Loucy (cell line): ENCODE measurements around the gene AMY2A.
"Not testable (repeated sequence)": the region's sequence is repeated elsewhere in the genome, so short reads cannot be mapped to it uniquely, and the experiment has no call there.

Source experiments
- H2AFZ ChIP-seq: fragments of 200-600 bp; sonication (generic); 2 replicates; pipeline ENCODE4 v1.6.0; 2016; ENCODE audit warnings: antibody characterized with exemption, mild to moderate bottlenecking, low read length, moderate library complexity
- H3F3A ChIP-seq: fragments of 200-600 bp; 2 replicates; pipeline ENCODE4 v1.6.0; 2016; ENCODE audit warnings: antibody characterized with exemption, low read depth, mild to moderate bottlenecking
- H3K27me3 ChIP-seq: fragments of 200-600 bp; sonication (generic); 2 replicates; pipeline ENCODE4 v1.6.1; 2014; ENCODE audit warnings: low read length, mild to moderate bottlenecking; ENCODE audit not compliant: insufficient read depth, poor library complexity, severe bottlenecking
- H3K36me3 ChIP-seq: fragments of 200-600 bp; sonication (generic); 2 replicates; pipeline ENCODE4 v1.6.1; 2016; ENCODE audit warnings: low read length; ENCODE audit not compliant: insufficient read depth
- H3K4me1 ChIP-seq: fragments of 200-600 bp; sonication (generic); 2 replicates; pipeline ENCODE4 v1.5.1; 2014; ENCODE audit warnings: low read length, mild to moderate bottlenecking; ENCODE audit not compliant: insufficient read depth, poor library complexity, severe bottlenecking
- H3K4me2 ChIP-seq: fragments of 200-600 bp; sonication (generic); 2 replicates; pipeline ENCODE4 v1.6.0; 2014; ENCODE audit warnings: antibody characterized with exemption, low read length, low read depth, mild to moderate bottlenecking; ENCODE audit not compliant: poor library complexity, severe bottlenecking
- H3K4me3 ChIP-seq: fragments of 200-600 bp; sonication (generic); 2 replicates; pipeline ENCODE4 v1.5.1; 2014; ENCODE audit warnings: low read length, mild to moderate bottlenecking, mixed read lengths; ENCODE audit not compliant: poor library complexity, severe bottlenecking
- H3K79me2 ChIP-seq: fragments of 200-600 bp; sonication (generic); 2 replicates; pipeline ENCODE4 v1.6.1; 2014; ENCODE audit warnings: low read length; ENCODE audit not compliant: insufficient read depth
- H3K9ac ChIP-seq: fragments of 200-600 bp; sonication (generic); 2 replicates; pipeline ENCODE4 v1.6.0; 2014; ENCODE audit warnings: mild to moderate bottlenecking, low read depth, low read length, moderate library complexity; ENCODE audit not compliant: poor library complexity, severe bottlenecking
- H3K9me2 ChIP-seq: fragments of 200-600 bp; sonication (generic); replicated peaks from 2 replicates; pipeline ENCODE4 v1.6.1; 2016; ENCODE audit warnings: low read depth, low read length, mixed read lengths
- H3K9me3 ChIP-seq: fragments of 200-600 bp; sonication (generic); 2 replicates; pipeline ENCODE4 v1.6.1; 2014; ENCODE audit warnings: mild to moderate bottlenecking, antibody characterized with exemption, low read length, low read depth; ENCODE audit not compliant: insufficient read depth
- H4K20me1 ChIP-seq: fragments of 200-600 bp; sonication (generic); 2 replicates; pipeline ENCODE4 v1.6.0; 2014; ENCODE audit warnings: antibody characterized with exemption, low read length, mild to moderate bottlenecking; ENCODE audit not compliant: insufficient read depth, poor library complexity, severe bottlenecking

The AMY2A gene

GRCh38 chr1:103655460-103655859 is 38.2 kb downstream of the AMY2A start, which contains the start of gene AMY1A:
Gene AMY1A, plus strand, starts transcription at chr1:103655760. Its CDS starts 571 bp downstream, at chr1:103656331.
- not testable (repeated sequence) for H3K9me2 ChIP-seq, H3K9ac ChIP-seq, H3F3A ChIP-seq

More at GRCh38 chr1:103655460-103655859, 38.2 kb downstream of the AMY2A start, which contains the start of gene AMY1A:
- H4K20me1 ChIP-seq, H2AFZ ChIP-seq, H3K4me1 ChIP-seq, H3K4me3 ChIP-seq, H3K27me3 ChIP-seq, H3K9me3 ChIP-seq, H3K4me2 ChIP-seq, H3K79me2 ChIP-seq, H3K36me3 ChIP-seq: not testable (repeated sequence)
